GM21423 (cell line): ENCODE data around the gene ZNF541.
"Not testable (repeated sequence)": the region's sequence is repeated elsewhere in the genome, so short reads cannot be mapped to it uniquely, and the experiment has no call there.

Experiments
- ATAC-seq: cut with Tn5 transposase; IDR thresholded peaks from one replicate; pipeline ENCODE4 v1.9.1; 2021; ENCODE audit warnings: mild to moderate bottlenecking, moderate library complexity; ENCODE audit not compliant: unreplicated experiment

Gene ZNF541

DNA sequence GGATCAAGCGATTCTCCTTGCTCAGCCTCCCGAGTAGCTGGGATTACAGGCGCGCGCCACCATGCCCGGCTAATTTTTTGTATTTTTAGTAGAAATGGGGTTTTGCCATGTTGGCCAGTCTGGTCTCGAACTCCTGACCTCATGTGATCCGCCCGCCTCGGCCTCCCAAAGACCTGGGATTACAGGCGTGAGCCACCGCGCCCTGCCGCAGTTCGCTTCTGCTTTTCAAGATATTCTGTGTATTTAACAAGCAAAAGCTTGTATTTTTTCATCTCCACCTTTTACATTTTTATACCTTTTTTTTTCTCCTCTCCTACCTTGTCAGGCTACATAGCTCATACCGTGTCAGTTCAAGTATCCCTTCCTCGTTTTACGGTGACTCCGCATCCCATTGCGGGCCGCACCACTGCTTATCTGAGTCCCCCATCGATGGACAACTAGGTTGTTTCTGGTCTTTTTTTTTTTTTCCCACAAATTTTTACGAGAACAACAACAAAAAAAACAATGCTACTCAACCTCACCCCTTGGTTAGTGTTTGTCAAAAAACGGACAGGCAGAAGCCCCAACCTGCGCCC lies 26.8 kb upstream of the ZNF541 start:
- ATAC-seq = not testable (repeated sequence)

DNA sequence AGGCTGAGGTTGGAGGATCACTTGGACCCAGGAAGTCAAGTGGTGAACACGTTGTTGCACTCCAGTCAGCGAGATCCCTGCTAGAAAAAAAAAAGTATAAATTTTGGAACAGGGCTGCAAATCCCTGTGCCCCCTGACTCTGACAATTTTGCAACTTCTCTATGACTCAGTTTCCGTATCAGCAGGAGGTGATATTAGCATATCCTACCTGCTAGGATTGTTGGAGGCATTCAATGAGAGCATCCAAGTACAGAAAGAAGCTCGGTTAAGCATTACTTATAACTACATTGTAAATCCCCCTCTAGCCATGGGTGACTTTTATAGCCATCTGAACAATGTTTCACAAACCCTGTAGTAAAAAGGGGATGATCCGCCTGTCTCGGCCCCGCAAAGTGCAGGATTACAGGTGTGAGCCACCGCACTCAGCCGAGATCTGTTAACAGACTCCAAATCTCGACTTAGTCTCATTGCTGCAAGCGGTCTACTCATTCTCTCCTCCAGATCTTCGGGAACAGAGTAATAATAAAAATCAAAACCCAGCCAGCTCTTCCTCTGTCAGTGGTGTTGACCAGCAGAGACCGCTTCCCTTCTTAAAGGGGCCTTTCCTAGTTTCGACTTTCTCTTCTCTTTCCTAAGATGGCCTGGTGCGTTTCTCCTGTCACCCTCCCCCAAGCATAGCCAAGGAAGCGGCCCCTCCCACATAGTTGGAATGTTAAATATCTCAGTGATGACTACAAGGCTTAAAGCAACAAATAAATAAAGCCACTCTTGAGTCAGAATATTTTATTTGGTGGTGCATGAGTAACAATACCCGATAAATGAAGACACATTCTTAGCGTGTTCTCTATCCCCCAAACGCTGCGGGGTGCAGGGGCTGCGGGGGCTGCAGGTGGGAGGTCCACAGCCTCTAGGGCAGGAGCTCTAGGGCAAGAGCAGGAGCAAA lies 25.7 kb upstream of the ZNF541 start:
- no peak for ATAC-seq

DNA sequence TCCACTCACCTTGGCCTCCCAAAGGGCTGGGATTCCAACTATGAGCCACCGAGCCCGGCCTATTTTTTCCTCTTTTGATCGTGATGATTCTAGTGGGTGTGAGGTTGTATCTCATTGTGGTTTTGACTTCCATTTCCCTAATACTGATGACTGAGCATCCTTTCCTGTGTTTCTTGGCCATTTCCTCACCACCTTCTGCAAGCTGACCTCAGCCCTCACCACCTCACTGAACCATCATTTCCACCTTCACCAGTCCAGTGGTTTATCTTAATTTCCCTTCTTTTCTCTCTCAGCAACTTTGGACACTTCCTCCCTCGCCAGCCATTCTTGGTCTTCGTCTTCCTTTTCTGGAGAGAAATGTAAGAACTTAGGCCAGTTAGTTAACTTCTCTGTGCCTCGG lies 23.0 kb upstream of the ZNF541 start:
- no peak for ATAC-seq

DNA sequence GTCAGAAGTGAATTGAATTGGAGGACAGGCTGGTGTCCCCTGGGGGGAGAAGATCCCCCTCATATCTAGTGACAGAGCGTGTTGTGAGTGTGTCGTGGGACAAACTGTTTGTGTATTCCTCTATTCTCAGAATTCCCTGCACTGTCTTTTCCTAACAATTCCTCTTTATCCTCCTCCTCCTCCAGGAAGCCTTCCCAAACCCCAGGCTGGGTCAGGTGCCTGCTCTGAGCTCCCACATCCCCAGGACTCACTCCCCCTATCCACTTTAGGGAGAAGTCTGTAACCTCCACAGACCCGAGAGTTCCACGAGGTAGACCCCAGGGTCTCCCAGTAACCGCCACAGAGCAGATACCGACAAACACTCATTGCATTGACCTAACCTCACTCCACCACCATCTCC lies 20.9 kb upstream of the ZNF541 start:
- ATAC-seq = no peak

DNA sequence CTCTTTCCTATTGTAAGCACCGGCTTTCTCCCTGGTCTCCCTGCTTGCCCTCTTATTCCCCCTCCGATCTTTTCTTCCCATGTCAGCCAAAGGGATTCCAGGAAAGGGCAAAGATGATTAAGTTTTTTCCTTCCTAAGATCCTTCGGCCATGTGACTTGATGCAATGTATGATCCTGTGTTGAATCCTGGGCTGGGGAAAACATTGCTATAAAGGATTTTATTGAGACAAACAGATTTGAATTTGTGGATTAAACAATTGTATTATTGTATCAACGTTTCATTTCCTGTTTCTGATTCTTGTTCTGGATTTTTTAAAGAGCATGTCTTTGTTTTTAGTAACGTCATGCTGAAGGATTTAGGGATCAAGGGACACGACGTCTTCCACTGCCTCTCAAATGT lies 16.9 kb upstream of the ZNF541 start:
- no peak for ATAC-seq

DNA sequence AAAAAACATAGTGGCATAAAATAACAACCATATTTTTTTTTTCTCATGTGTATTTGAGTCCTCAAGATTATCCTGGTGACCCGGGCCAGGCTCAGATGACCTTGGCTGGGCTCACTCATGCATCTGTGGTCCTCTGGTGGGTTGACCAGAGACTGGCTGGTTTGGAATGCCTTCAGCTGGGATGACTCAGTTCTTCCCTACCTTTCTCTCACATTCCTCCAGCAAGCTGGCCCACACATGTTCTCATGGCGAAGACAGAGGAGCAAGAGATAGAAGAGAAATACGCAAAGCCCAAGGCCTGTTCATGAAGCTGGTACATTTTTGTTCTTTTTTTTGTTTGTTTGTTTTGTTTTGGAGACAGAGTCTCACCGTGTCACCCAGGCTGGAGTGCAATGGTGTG lies 14.3 kb upstream of the ZNF541 start:
- ATAC-seq = no peak

GRCh38 chr19:47583161-47583560 lies 10.2 kb upstream of the ZNF541 start:
- not testable (repeated sequence) for ATAC-seq

DNA sequence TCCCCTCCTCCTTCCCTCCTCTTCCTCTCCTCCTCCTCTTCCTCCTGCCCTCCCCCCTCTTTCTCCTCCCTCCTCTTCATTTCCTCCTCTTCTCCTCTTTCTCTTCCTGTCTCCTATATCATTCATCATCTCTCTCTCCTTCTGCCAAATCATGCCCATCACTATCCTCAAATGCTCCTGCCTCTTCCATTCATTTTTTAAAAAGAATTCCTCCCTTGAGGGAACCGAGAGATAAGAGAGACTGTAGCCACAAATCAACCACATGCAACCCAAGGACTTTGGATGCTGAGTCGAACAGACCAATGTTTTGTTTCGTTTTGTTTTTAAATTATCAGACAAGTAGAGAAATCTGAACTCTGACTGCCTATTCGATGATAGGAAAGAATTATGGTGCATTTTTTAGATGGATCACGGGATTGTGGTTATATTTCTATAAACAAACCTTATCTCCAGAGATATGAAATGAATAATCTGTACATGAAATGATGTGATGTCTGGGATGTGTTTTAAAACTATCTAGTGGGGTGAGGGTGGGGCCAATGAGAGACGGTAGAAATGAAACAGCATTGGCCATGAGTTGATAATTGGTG lies 9.5 kb upstream of the ZNF541 start:
- no peak for ATAC-seq

DNA sequence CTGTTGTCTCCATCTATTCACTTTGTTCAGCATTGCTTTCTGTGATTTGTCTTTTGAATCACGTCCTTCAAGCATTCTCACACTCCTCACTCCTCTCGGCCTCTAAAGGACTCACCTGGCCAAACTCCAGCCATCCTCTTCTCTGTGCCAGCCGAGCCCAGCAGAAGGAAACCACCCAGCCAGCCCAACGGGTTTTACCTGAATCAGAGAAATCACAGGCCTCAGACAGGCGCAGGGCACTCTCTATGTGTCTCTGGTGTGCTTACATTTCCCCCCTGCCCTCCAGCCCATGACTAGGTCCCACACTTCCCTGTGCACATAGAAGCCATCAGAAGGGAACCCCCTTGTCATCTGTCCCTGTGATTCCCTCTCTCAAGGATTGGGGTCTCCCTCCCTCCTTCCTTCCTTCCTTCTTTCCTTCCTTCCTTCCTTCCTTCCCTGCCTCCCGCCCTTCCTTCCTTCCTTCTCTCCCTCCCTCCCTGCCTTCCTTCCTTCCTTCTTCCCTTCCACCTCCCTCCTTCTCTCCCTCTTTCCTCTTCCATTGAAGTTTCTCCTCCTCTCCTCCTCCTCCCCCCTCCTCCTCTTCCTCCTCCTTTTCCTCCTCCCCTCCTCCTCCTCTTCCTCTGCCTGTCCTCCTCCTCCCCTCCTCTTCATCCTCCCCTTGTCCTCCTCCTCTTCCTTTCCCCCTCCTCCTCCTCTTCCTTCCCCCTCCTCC lies 8.8 kb upstream of the ZNF541 start:
- no peak for ATAC-seq

- ATAC-seq = no peak
These were observed 7.4 kb upstream of the ZNF541 start for GRCh38 chr19:47580397-47580796.

- ATAC-seq = no peak
These were observed 313 bp downstream of the ZNF541 start for GRCh38 chr19:47572635-47573034.

- no peak for ATAC-seq
These were observed 3.6 kb downstream of the ZNF541 start for GRCh38 chr19:47569331-47569730.

GRCh38 chr19:47564081-47564480 lies 8.9 kb downstream of the ZNF541 start:
- no peak for ATAC-seq

GRCh38 chr19:47561440-47562057 lies 11.4 kb downstream of the ZNF541 start:
- no peak for ATAC-seq

DNA sequence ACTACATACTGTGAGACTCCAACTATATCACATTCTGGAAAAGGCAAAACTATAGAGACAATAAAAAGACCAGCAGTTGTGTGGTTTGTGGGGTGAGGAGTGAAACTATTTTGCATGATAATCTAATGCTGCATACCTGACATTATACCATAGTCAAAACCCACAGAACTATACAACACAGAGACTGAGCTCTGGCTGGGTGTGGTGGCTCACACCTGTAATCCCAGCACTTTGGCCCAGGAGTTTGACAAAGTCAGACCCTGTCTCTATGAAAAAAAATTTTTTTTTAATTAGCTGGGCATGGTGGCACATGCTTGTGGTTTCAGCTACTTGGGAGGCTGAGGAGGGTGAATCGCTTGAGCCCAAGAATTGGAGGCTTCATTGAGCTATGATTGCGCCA lies 11.9 kb downstream of the ZNF541 start:
- no peak for ATAC-seq

- no peak for ATAC-seq
These were observed 22.8 kb downstream of the ZNF541 start for GRCh38 chr19:47550129-47550528.

DNA sequence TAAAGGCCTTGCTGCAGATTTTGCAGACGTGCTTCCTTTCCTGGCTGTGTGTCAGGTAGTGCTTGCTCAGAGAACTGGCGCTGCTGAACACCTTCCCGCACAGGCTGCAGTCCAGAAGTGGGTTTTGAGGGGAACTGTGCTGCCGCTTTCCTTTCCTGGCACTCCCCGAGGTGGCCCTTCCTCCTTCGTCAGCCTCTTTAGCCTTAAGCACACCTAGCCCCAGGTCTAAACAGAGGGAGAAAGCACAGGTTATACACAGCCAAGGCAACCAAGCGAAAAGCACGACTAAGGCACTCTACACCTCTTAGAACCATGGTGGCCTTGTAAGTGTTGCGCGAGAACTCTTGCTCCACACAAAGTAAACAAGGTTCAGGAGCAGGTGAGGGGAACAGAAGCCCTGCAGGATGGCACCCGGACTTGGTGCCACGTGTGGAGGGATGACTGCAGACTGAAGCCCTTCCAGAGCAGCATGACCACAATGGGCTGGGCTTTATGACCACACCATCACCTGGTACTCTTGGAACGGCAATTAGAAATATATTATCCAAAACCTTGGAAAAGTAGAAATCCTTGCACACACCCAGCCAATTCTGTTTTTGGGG lies 23.6 kb downstream of the ZNF541 start:
- no peak for ATAC-seq

- no peak for ATAC-seq
These were observed 25.7 kb downstream of the ZNF541 start for GRCh38 chr19:47547199-47547598.

GRCh38 chr19:47545061-47545948 lies 27.6 kb downstream of the ZNF541 start:
- ATAC-seq = no peak

GRCh38 chr19:47544476-47544875 lies 28.5 kb downstream of the ZNF541 start:
- no peak for ATAC-seq
